ENCODE data around the gene HOXB8.

HOXB8 gene

GRCh38 chr17:48577330-48577945 is 37.7 kb downstream of the HOXB8 start:
- no peaks in the 10 kb centered on the region for H3K36me3 ChIP-seq (ENCODE audit: insufficient read depth, low read length)
- peaks cover 6% of the 10 kb centered on the region; the same call in 1 of the 2 replicates for H3K27me3 ChIP-seq (ENCODE audit: insufficient read depth, low read length)
- H3K9me2 ChIP-seq (ENCODE audit: low read depth, low read length): no peaks in the 10 kb centered on the region
- no peaks in the 10 kb centered on the region for H3K4me1 ChIP-seq (ENCODE audit: insufficient read depth, low read length, severe bottlenecking)
- no peak overlapping the region for H2AFZ ChIP-seq (ENCODE audit: low read length)
- H4K20me1 ChIP-seq (ENCODE audit: insufficient read depth, low read length): no peaks in the 10 kb centered on the region
- H3K27ac ChIP-seq (ENCODE audit: low read depth, low read length, poor library complexity, severe bottlenecking): no peak overlapping the region
- no peak overlapping the region for H3K4me3 ChIP-seq (ENCODE audit: low read depth, low read length, poor library complexity, severe bottlenecking)
- no peaks in the 10 kb centered on the region for H3F3A ChIP-seq (ENCODE audit: insufficient read depth, low read length)
- no peak overlapping the region for H3K4me2 ChIP-seq (ENCODE audit: low read length)
- H3K79me2 ChIP-seq (ENCODE audit: insufficient read depth, low read length): no peaks in the 10 kb centered on the region
- H3K9ac ChIP-seq (ENCODE audit: low read length): no peak overlapping the region
- TF ChIP-seq EZH2 (IDR thresholded peaks at IDR 0.05; ENCODE audit: borderline replicate concordance, low read length): no peak
- no peak for TF ChIP-seq CTCF (IDR thresholded peaks at IDR 0.05; ENCODE audit: low read length)
- H3K9me3 ChIP-seq (ENCODE audit: low read length): no peaks in the 10 kb centered on the region

GRCh38 chr17:48576479-48577309 is 38.4 kb downstream of the HOXB8 start:
- Histone ChIP-seq H3K9me3 (ENCODE audit: low read length) (no peaks in the 10 kb centered on the region), H3K4me2 (ENCODE audit: low read length) (no peak overlapping the region), H2AFZ (ENCODE audit: low read length) (no peak overlapping the region), H3K27ac (ENCODE audit: low read depth, low read length, poor library complexity, severe bottlenecking) (no peak overlapping the region), H3K4me1 (ENCODE audit: insufficient read depth, low read length, severe bottlenecking) (no peaks in the 10 kb centered on the region), H3K9ac (ENCODE audit: low read length) (no peak overlapping the region), H3K4me3 (ENCODE audit: low read depth, low read length, poor library complexity, severe bottlenecking) (no peak overlapping the region), H3F3A (ENCODE audit: insufficient read depth, low read length) (no peaks in the 10 kb centered on the region), H3K79me2 (ENCODE audit: insufficient read depth, low read length) (no peaks in the 10 kb centered on the region), H3K9me2 (ENCODE audit: low read depth, low read length) (no peaks in the 10 kb centered on the region), H4K20me1 (ENCODE audit: insufficient read depth, low read length) (no peaks in the 10 kb centered on the region), H3K27me3 (ENCODE audit: insufficient read depth, low read length) (peaks cover 6% of the 10 kb centered on the region; the same call in 1 of the 2 replicates), H3K36me3 (ENCODE audit: insufficient read depth, low read length) (no peaks in the 10 kb centered on the region)
- no peak for TF ChIP-seq CTCF (IDR thresholded peaks at IDR 0.05; ENCODE audit: low read length)
- no peak for TF ChIP-seq EZH2 (IDR thresholded peaks at IDR 0.05; ENCODE audit: borderline replicate concordance, low read length)

GRCh38 chr17:48575673-48576478 is 39.2 kb downstream of the HOXB8 start:
- Histone ChIP-seq H3K27ac (ENCODE audit: low read depth, low read length, poor library complexity, severe bottlenecking) (no peak overlapping the region), H3K9ac (ENCODE audit: low read length) (no peak overlapping the region), H3K79me2 (ENCODE audit: insufficient read depth, low read length) (no peaks in the 10 kb centered on the region), H2AFZ (ENCODE audit: low read length) (no peak overlapping the region), H3K4me1 (ENCODE audit: insufficient read depth, low read length, severe bottlenecking) (no peaks in the 10 kb centered on the region), H4K20me1 (ENCODE audit: insufficient read depth, low read length) (no peaks in the 10 kb centered on the region), H3K4me3 (ENCODE audit: low read depth, low read length, poor library complexity, severe bottlenecking) (no peak overlapping the region), H3K4me2 (ENCODE audit: low read length) (no peak overlapping the region), H3K36me3 (ENCODE audit: insufficient read depth, low read length) (no peaks in the 10 kb centered on the region), H3F3A (ENCODE audit: insufficient read depth, low read length) (no peaks in the 10 kb centered on the region), H3K9me2 (ENCODE audit: low read depth, low read length) (no peaks in the 10 kb centered on the region), H3K9me3 (ENCODE audit: low read length) (no peaks in the 10 kb centered on the region), H3K27me3 (ENCODE audit: insufficient read depth, low read length) (no peaks in the 10 kb centered on the region; the same call in 1 of the 2 replicates)
- TF ChIP-seq EZH2 (IDR thresholded peaks at IDR 0.05; ENCODE audit: borderline replicate concordance, low read length) (no peak), CTCF (IDR thresholded peaks at IDR 0.05; ENCODE audit: low read length) (no peak)

All from OCI-LY1 (cell line).